ENCODE data around the gene PIM2.

The PIM2 gene

DNA sequence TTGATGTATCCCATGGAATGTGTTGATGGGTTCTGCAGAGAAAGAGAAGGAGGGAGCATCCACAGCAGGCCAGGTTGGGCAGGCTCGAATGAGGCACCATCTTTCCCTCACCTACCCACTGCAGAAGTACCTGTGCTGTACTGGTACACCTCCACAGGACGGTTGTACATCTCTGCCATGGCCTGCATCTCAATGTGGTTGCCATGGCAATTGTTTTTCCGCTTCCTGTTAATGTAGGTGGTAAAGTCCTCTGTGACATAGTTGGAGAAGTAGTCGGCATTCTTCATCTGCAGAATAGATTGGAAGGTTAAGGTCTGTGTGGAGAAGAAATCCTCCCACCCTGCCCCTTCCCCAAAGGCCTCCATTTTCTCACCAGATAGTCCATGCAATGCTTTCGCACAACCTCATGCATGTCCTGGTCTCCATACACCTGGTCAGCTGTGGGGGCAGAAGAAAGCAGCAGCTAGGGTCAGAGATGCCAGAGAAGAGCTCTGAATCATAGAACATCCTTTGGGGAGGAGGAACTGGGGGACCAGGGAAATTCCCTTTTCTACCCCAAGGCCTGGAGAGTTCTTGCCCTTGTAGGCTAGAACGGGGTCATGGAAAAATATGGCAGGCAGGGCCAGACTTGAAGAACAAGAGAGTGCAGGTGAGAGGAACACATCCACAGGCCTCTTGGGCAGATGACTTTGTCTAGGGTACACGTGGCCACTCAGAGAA, 15.9 kb upstream of the PIM2 start:
- H3K27me3 ChIP-seq (ENCODE audit: control insufficient read depth, insufficient read depth, low read length), result no peaks in the 10 kb centered on the region
- H3K4me3 ChIP-seq (ENCODE audit: low read depth, low read length), result no peak overlapping the region
- peaks cover 10% of the 10 kb centered on the region; the same call in 1 of the 2 replicates for H3K4me1 ChIP-seq (ENCODE audit: control insufficient read depth, insufficient read depth, low read length)
- H3K27ac ChIP-seq (ENCODE audit: low read depth, low read length), result no peak overlapping the region
- peaks cover 32% of the 10 kb centered on the region for H3K36me3 ChIP-seq (ENCODE audit: control insufficient read depth, insufficient read depth, low read length)
- H3K9me3 ChIP-seq (ENCODE audit: control insufficient read depth, insufficient read depth, low read length), result peaks cover 33% of the 10 kb centered on the region
- H3K9ac ChIP-seq (ENCODE audit: low read depth, low read length), result no peak overlapping the region

GRCh38 chrX:48933757-48934156, 14.9 kb upstream of the PIM2 start:
- H3K9me3 ChIP-seq (ENCODE audit: control insufficient read depth, insufficient read depth, low read length), result peaks cover 33% of the 10 kb centered on the region
- H3K36me3 ChIP-seq (ENCODE audit: control insufficient read depth, insufficient read depth, low read length), result peaks cover 29% of the 10 kb centered on the region
- H3K27ac ChIP-seq (ENCODE audit: low read depth, low read length), result no peak overlapping the region
- H3K27me3 ChIP-seq (ENCODE audit: control insufficient read depth, insufficient read depth, low read length), result no peaks in the 10 kb centered on the region
- H3K4me1 ChIP-seq (ENCODE audit: control insufficient read depth, insufficient read depth, low read length), result peaks cover 10% of the 10 kb centered on the region; the same call in 1 of the 2 replicates
- no peak overlapping the region for H3K4me3 ChIP-seq (ENCODE audit: low read depth, low read length)
- H3K9ac ChIP-seq (ENCODE audit: low read depth, low read length), result no peak overlapping the region

DNA sequence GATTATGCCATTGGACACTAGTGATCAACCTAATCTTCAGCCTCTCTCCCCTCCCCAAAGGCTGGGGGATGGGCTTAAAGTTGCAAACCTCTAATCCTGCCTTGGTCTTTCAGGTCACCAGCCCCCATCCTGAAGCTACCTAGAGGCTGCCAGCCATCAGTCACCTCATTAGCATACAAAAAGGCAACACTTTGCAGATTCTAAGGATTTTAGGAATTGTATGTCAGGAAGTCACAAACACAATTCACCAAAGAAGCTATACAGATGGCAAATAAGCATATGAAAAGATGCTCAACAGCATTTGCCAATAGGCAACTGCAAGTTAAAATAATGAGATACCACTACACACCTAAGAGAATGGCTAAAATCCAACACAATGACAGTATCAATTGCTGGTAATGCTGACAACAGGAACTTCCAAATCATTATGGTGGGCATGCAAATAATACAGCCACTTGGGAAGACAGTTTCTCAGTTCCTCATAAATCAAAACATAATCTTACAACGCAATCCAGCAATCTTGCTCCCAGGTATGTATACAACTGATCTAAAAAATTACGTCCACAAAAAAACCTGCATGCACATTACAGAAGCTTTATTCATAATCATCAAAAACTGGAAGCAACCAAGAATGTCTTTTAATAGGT, 9.0 kb upstream of the PIM2 start:
- Histone ChIP-seq H3K27ac (ENCODE audit: low read depth, low read length) (peak overlapping the region; percentile 98), H3K9ac (ENCODE audit: low read depth, low read length) (peak overlapping the region; percentile 40; the same call in 1 of the 2 replicates), H3K36me3 (ENCODE audit: control insufficient read depth, insufficient read depth, low read length) (peaks cover 36% of the 10 kb centered on the region), H3K27me3 (ENCODE audit: control insufficient read depth, insufficient read depth, low read length) (no peaks in the 10 kb centered on the region), H3K9me3 (ENCODE audit: control insufficient read depth, insufficient read depth, low read length) (peaks cover 27% of the 10 kb centered on the region), H3K4me3 (ENCODE audit: low read depth, low read length) (peak overlapping the region; percentile 51), H3K4me1 (ENCODE audit: control insufficient read depth, insufficient read depth, low read length) (peaks cover 15% of the 10 kb centered on the region)

DNA sequence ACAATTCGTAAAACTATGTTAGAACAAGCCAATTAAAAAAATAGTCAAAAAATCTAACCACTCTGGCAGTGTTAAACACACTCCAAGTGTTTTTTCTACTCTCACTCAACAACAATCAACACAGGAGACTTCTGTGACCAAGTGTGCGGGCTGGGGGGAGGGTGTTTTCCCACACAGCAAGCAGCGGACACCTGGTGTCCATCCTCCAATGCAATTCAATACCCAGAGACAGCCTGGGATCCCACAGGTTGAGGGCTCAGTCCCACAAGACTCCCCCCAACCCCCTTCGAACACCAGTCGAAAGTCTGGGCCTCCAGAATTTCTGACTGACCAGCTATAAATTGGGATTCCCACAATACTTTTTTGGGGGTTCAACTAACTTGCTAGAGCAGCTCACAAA, 8.3 kb upstream of the PIM2 start:
- peak overlapping the region; percentile 51 for H3K4me3 ChIP-seq (ENCODE audit: low read depth, low read length)
- peaks cover 25% of the 10 kb centered on the region for H3K9me3 ChIP-seq (ENCODE audit: control insufficient read depth, insufficient read depth, low read length)
- H3K27me3 ChIP-seq (ENCODE audit: control insufficient read depth, insufficient read depth, low read length), result no peaks in the 10 kb centered on the region
- H3K4me1 ChIP-seq (ENCODE audit: control insufficient read depth, insufficient read depth, low read length), result peaks cover 15% of the 10 kb centered on the region
- peak overlapping the region; percentile 33; the same call in 1 of the 2 replicates for H3K9ac ChIP-seq (ENCODE audit: low read depth, low read length)
- H3K27ac ChIP-seq (ENCODE audit: low read depth, low read length), result peak overlapping the region; percentile 98
- H3K36me3 ChIP-seq (ENCODE audit: control insufficient read depth, insufficient read depth, low read length), result peaks cover 32% of the 10 kb centered on the region

DNA sequence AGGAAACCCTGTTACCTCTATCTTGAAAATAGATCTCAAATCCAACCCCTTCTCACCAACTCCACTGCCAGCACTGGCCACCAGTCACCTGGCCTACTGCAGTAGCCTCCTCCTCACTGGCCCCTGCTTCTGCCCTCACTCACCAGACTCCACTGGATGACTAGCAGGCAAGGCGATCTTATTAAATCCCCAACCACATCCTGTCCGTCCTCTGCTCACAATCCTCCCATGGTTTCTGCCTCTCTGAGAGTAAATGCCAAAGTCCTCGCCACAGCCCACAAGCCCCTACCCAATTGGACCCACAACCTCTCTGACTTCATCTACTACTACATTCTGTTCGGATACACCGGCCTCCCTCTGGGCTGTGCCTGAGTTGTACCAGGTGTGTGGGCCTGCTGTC, 5.4 kb upstream of the PIM2 start:
- peaks cover 23% of the 10 kb centered on the region for H3K9me3 ChIP-seq (ENCODE audit: control insufficient read depth, insufficient read depth, low read length)
- no peak overlapping the region for H3K27ac ChIP-seq (ENCODE audit: low read depth, low read length)
- H3K36me3 ChIP-seq (ENCODE audit: control insufficient read depth, insufficient read depth, low read length), result peaks cover 23% of the 10 kb centered on the region
- no peak overlapping the region for H3K9ac ChIP-seq (ENCODE audit: low read depth, low read length)
- H3K4me1 ChIP-seq (ENCODE audit: control insufficient read depth, insufficient read depth, low read length), result peaks cover 28% of the 10 kb centered on the region
- no peak overlapping the region for H3K4me3 ChIP-seq (ENCODE audit: low read depth, low read length)
- H3K27me3 ChIP-seq (ENCODE audit: control insufficient read depth, insufficient read depth, low read length), result no peaks in the 10 kb centered on the region

DNA sequence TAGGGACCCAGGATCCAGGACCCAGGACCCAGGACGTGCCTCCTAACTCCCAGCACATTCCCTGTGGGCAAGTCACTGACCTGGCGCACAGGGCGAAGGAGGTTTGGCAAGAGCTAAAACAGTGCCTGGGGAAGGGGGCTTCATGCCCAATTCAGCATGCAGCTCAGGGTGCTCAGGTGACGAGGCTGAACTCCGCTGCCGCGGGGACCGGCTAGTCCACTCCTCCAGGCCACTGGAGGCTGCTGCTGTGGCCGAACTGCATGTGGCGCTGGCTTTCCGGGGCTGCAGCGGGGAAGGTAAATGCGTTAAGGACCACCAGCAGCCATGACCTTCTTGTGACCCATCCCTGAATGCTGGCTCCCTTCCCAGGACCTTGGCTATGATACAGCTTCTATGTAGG, 4.9 kb upstream of the PIM2 start:
- Histone ChIP-seq H3K9ac (ENCODE audit: low read depth, low read length) (no peak overlapping the region), H3K27me3 (ENCODE audit: control insufficient read depth, insufficient read depth, low read length) (no peaks in the 10 kb centered on the region), H3K4me1 (ENCODE audit: control insufficient read depth, insufficient read depth, low read length) (peaks cover 28% of the 10 kb centered on the region), H3K4me3 (ENCODE audit: low read depth, low read length) (no peak overlapping the region), H3K36me3 (ENCODE audit: control insufficient read depth, insufficient read depth, low read length) (peaks cover 23% of the 10 kb centered on the region), H3K9me3 (ENCODE audit: control insufficient read depth, insufficient read depth, low read length) (peaks cover 23% of the 10 kb centered on the region), H3K27ac (ENCODE audit: low read depth, low read length) (no peak overlapping the region)

- H3K9me3 ChIP-seq (ENCODE audit: control insufficient read depth, insufficient read depth, low read length), result peaks cover 16% of the 10 kb centered on the region
- no peak overlapping the region for H3K9ac ChIP-seq (ENCODE audit: low read depth, low read length)
- H3K27me3 ChIP-seq (ENCODE audit: control insufficient read depth, insufficient read depth, low read length), result no peaks in the 10 kb centered on the region
- peak overlapping the region; percentile 84; the same call in 1 of the 2 replicates for H3K4me3 ChIP-seq (ENCODE audit: low read depth, low read length)
- peaks cover 18% of the 10 kb centered on the region for H3K4me1 ChIP-seq (ENCODE audit: control insufficient read depth, insufficient read depth, low read length)
- peaks cover 31% of the 10 kb centered on the region for H3K36me3 ChIP-seq (ENCODE audit: control insufficient read depth, insufficient read depth, low read length)
- H3K27ac ChIP-seq (ENCODE audit: low read depth, low read length), result peak overlapping the region; percentile 23
Observed at GRCh38 chrX:48920718-48921104, 1.9 kb upstream of the PIM2 start.

DNA sequence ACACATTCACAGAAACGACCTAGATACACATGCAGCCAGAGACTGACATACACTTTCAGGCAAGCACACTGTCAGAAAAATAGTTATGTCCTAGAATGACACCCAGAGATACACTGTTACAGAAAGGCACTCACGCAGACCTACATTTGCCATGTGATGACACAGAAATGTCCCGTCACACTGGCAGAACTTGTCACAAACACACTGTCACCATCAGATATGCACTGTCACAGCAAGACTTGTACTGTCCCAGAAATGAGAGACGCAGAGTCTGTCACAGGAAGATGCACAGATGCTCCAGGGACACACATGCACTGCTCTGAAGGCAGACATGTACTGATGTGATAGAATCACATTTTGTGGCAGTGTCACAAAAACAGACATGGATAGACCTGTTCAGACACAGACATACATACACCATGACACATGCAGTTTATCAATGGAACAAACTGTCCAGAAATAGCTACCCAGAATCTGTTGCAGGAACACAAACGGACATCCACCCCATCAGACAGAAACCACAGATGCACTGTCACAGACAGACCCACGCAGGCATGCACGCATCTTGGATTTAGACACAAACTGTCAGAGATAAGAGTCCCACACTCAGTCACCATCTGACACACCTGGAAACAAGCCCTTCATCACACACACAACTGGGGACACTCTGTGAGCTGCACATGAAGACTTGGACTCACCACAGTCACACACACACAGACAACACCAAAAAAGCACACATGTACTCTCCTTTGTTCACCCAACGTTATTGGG, 1.3 kb upstream of the PIM2 start:
- no peaks in the 10 kb centered on the region for H3K27me3 ChIP-seq (ENCODE audit: control insufficient read depth, insufficient read depth, low read length)
- H3K36me3 ChIP-seq (ENCODE audit: control insufficient read depth, insufficient read depth, low read length), result peaks cover 31% of the 10 kb centered on the region
- peaks cover 13% of the 10 kb centered on the region for H3K9me3 ChIP-seq (ENCODE audit: control insufficient read depth, insufficient read depth, low read length)
- H3K27ac ChIP-seq (ENCODE audit: low read depth, low read length), result peak overlapping the region; percentile 98
- H3K4me3 ChIP-seq (ENCODE audit: low read depth, low read length), result peak overlapping the region; percentile 84
- peaks cover 13% of the 10 kb centered on the region for H3K4me1 ChIP-seq (ENCODE audit: control insufficient read depth, insufficient read depth, low read length)
- no peak overlapping the region; the same call in 1 of the 2 replicates for H3K9ac ChIP-seq (ENCODE audit: low read depth, low read length)

DNA sequence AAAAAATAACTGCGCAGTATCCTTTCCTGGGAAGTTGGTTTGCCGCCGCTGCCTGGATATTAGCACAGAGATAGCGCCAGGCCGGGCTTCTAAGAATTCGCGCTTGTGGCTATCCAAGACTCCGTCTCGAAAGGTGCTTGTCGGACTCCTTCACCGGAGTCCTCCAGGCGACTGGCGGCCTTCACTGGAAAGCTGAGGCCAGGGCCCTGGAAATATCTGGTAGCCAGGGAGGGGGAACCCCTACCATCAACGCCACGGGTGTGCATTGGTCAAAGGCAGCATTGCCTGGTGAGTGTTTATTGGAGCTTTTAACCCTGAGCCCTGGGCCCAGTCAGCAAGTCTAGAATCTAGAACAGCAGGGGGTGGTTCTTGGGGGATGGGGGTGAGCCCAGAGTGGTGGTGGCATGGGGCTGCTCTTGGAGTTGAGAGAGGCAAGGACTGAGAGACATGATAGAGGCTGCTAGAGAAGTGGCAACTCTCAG, 577 bp upstream of the PIM2 start:
- peaks cover 17% of the 10 kb centered on the region for H3K9me3 ChIP-seq (ENCODE audit: control insufficient read depth, insufficient read depth, low read length)
- H3K4me3 ChIP-seq (ENCODE audit: low read depth, low read length), result peak overlapping the region; percentile 84
- H3K4me1 ChIP-seq (ENCODE audit: control insufficient read depth, insufficient read depth, low read length), result peaks cover 13% of the 10 kb centered on the region
- peaks cover 35% of the 10 kb centered on the region for H3K36me3 ChIP-seq (ENCODE audit: control insufficient read depth, insufficient read depth, low read length)
- peak overlapping the region; percentile 98 for H3K27ac ChIP-seq (ENCODE audit: low read depth, low read length)
- no peaks in the 10 kb centered on the region for H3K27me3 ChIP-seq (ENCODE audit: control insufficient read depth, insufficient read depth, low read length)
- peak overlapping the region; percentile 69 for H3K9ac ChIP-seq (ENCODE audit: low read depth, low read length)

- H3K36me3 ChIP-seq (ENCODE audit: control insufficient read depth, insufficient read depth, low read length), result peaks cover 35% of the 10 kb centered on the region
- H3K9ac ChIP-seq (ENCODE audit: low read depth, low read length), result peak overlapping the region; percentile 75
- peaks cover 18% of the 10 kb centered on the region for H3K9me3 ChIP-seq (ENCODE audit: control insufficient read depth, insufficient read depth, low read length)
- H3K27me3 ChIP-seq (ENCODE audit: control insufficient read depth, insufficient read depth, low read length), result no peaks in the 10 kb centered on the region
- H3K4me1 ChIP-seq (ENCODE audit: control insufficient read depth, insufficient read depth, low read length), result peaks cover 21% of the 10 kb centered on the region
- peak overlapping the region; percentile 84 for H3K4me3 ChIP-seq (ENCODE audit: low read depth, low read length)
- peak overlapping the region; percentile 84 for H3K27ac ChIP-seq (ENCODE audit: low read depth, low read length)
Observed at GRCh38 chrX:48918301-48918642, 552 bp downstream of the PIM2 start.

Data from HUES48 (cell line).